K562 (cell line): ENCODE measurements around the gene DYNC2LI1. TPM values are rescaled to one million over a fixed set of nuclear protein-coding genes. Genes with fewer than 3 reads are reported as not detected.

Source experiments
- CREM ChIP-seq: IDR thresholded peaks from 2 replicates; pipeline ENCODE4 v1.6.1; 2014; ENCODE audit warnings: antibody characterized with exemption, low read depth
- PBX2 ChIP-seq, 2 experiments: IDR thresholded peaks in 1 of 2; conservative IDR thresholded peaks in 1 of 2; 2 replicates each; pipeline ENCODE4 v1.6.1; 2016; ENCODE audit warnings: low read depth in 2 of 2, mild to moderate bottlenecking in 1 of 2, missing compliant biosample characterization in 1 of 2, missing genetic modification characterization in 1 of 2, moderate library complexity in 1 of 2
- TFE3 ChIP-seq: fragments of 450-650 bp; formaldehyde crosslinking; IDR thresholded peaks from 2 replicates; pipeline ENCODE4 v1.4.0; 2020; ENCODE audit warnings: mild to moderate bottlenecking, mixed read lengths
- ZNF277 ChIP-seq: fragments of 250-450 bp; sonication (Bioruptor Pico); IDR thresholded peaks from 2 replicates; pipeline ENCODE4 v1.8.0; 2022; ENCODE audit warnings: inconsistent platforms, mild to moderate bottlenecking, moderate library complexity, borderline replicate concordance
- polyA plus RNA-seq, 8 experiments: library from polyadenylated mRNA; depleted of rRNA in 4 of 8; stranded (reverse) in 5 of 8; unstranded in 3 of 8; fragments of >200 nt; fragmentation: Nextera tagmentation in 2 of 8; fragmentation: Illumina TruSeq in 1 of 8; extraction: Ambion mirVana in 2 of 8; extraction: Trizol in 1 of 8; gene quantifications; 2 replicates each; pipeline versions ENCODE4 v1.2.1 to v1.2.3, GENCODE V29; 2011 to 2014; ENCODE audit warnings: inconsistent platforms in 1 of 8, missing spikeins in 1 of 8
- total RNA-seq, 7 experiments: library from RNA; depleted of rRNA in 6 of 7; stranded (reverse); fragments of >200 nt in 6 of 7; fragmentation: Illumina TruSeq in 2 of 7; extraction: Trizol in 2 of 7; gene quantifications; 2 replicates each; pipeline versions ENCODE4 v1.2.1 to v1.2.3, GENCODE V29; 2011 to 2021; ENCODE audit warnings: low replicate concordance in 1 of 7
- TF ChIP-seq, protein P1 (sequence below): fragments of 200-800 bp; sonication (Bioruptor generic); IDR thresholded peaks from 2 replicates; pipeline ENCODE4 v1.6.1; 2016; ENCODE audit warnings: missing genetic modification characterization, missing compliant biosample characterization
- TF ChIP-seq, protein P2 (sequence below), 2 experiments: IDR thresholded peaks; 2 replicates each; pipeline ENCODE4 v1.6.1; 2012; ENCODE audit warnings: improper control_type of control experiment in 2 of 2, low read depth in 2 of 2, low read length in 2 of 2, borderline replicate concordance in 1 of 2
- TF ChIP-seq, protein P3 (sequence below): fragments of 150-350 bp; IDR thresholded peaks from 2 replicates; pipeline ENCODE4 v1.6.1; 2014; ENCODE audit warnings: low read depth, mild to moderate bottlenecking, low read length, borderline replicate concordance

The DYNC2LI1 gene
- total and polyA plus RNA-seq, 9 of the 15 experiments (the other 6 are each of a cell fraction or from before 2014, with no cell fraction given): 12.5 to 42.2 (median 25.8) TPM

- TF ChIP-seq, protein P1, sequence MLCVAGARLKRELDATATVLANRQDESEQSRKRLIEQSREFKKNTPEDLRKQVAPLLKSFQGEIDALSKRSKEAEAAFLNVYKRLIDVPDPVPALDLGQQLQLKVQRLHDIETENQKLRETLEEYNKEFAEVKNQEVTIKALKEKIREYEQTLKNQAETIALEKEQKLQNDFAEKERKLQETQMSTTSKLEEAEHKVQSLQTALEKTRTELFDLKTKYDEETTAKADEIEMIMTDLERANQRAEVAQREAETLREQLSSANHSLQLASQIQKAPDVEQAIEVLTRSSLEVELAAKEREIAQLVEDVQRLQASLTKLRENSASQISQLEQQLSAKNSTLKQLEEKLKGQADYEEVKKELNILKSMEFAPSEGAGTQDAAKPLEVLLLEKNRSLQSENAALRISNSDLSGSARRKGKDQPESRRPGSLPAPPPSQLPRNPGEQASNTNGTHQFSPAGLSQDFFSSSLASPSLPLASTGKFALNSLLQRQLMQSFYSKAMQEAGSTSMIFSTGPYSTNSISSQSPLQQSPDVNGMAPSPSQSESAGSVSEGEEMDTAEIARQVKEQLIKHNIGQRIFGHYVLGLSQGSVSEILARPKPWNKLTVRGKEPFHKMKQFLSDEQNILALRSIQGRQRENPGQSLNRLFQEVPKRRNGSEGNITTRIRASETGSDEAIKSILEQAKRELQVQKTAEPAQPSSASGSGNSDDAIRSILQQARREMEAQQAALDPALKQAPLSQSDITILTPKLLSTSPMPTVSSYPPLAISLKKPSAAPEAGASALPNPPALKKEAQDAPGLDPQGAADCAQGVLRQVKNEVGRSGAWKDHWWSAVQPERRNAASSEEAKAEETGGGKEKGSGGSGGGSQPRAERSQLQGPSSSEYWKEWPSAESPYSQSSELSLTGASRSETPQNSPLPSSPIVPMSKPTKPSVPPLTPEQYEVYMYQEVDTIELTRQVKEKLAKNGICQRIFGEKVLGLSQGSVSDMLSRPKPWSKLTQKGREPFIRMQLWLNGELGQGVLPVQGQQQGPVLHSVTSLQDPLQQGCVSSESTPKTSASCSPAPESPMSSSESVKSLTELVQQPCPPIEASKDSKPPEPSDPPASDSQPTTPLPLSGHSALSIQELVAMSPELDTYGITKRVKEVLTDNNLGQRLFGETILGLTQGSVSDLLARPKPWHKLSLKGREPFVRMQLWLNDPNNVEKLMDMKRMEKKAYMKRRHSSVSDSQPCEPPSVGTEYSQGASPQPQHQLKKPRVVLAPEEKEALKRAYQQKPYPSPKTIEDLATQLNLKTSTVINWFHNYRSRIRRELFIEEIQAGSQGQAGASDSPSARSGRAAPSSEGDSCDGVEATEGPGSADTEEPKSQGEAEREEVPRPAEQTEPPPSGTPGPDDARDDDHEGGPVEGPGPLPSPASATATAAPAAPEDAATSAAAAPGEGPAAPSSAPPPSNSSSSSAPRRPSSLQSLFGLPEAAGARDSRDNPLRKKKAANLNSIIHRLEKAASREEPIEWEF: no peak
- no peak for TF ChIP-seq PBX2 (CRISPR knock-in tag; IDR thresholded peaks at IDR 0.05; ENCODE audit: low read depth)
- peak; percentile 67 for TF ChIP-seq PBX2 (tag; conservative IDR thresholded peaks at IDR 0.05; ENCODE audit: low read depth)
- TF ChIP-seq CREM: no peak
- TF ChIP-seq ZNF277: no peak
- TF ChIP-seq, protein P2, sequence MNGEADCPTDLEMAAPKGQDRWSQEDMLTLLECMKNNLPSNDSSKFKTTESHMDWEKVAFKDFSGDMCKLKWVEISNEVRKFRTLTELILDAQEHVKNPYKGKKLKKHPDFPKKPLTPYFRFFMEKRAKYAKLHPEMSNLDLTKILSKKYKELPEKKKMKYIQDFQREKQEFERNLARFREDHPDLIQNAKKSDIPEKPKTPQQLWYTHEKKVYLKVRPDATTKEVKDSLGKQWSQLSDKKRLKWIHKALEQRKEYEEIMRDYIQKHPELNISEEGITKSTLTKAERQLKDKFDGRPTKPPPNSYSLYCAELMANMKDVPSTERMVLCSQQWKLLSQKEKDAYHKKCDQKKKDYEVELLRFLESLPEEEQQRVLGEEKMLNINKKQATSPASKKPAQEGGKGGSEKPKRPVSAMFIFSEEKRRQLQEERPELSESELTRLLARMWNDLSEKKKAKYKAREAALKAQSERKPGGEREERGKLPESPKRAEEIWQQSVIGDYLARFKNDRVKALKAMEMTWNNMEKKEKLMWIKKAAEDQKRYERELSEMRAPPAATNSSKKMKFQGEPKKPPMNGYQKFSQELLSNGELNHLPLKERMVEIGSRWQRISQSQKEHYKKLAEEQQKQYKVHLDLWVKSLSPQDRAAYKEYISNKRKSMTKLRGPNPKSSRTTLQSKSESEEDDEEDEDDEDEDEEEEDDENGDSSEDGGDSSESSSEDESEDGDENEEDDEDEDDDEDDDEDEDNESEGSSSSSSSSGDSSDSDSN (IDR thresholded peaks at IDR 0.05; ENCODE audit: borderline replicate concordance in 1 of 2, low read depth in 2 of 2, low read length in 2 of 2): no peak
- TF ChIP-seq TFE3 (CRISPR knock-in tag): no peak
- TF ChIP-seq, protein P3, sequence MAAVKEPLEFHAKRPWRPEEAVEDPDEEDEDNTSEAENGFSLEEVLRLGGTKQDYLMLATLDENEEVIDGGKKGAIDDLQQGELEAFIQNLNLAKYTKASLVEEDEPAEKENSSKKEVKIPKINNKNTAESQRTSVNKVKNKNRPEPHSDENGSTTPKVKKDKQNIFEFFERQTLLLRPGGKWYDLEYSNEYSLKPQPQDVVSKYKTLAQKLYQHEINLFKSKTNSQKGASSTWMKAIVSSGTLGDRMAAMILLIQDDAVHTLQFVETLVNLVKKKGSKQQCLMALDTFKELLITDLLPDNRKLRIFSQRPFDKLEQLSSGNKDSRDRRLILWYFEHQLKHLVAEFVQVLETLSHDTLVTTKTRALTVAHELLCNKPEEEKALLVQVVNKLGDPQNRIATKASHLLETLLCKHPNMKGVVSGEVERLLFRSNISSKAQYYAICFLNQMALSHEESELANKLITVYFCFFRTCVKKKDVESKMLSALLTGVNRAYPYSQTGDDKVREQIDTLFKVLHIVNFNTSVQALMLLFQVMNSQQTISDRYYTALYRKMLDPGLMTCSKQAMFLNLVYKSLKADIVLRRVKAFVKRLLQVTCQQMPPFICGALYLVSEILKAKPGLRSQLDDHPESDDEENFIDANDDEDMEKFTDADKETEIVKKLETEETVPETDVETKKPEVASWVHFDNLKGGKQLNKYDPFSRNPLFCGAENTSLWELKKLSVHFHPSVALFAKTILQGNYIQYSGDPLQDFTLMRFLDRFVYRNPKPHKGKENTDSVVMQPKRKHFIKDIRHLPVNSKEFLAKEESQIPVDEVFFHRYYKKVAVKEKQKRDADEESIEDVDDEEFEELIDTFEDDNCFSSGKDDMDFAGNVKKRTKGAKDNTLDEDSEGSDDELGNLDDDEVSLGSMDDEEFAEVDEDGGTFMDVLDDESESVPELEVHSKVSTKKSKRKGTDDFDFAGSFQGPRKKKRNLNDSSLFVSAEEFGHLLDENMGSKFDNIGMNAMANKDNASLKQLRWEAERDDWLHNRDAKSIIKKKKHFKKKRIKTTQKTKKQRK: no peak
Observed at GRCh38 chr2:43810452-43810851, 36.6 kb downstream of the DYNC2LI1 start (continued).
